Measurements from ENCODE around the gene ACAD8. TPM values are rescaled to one million over a fixed set of nuclear protein-coding genes. Genes with fewer than 3 reads are reported as not detected.

Gene ACAD8
- polyA plus RNA-seq, 1 donor (not counting 4 experiments of a cell fraction or from before 2014, with no cell fraction given), result 21.7 TPM

DNA sequence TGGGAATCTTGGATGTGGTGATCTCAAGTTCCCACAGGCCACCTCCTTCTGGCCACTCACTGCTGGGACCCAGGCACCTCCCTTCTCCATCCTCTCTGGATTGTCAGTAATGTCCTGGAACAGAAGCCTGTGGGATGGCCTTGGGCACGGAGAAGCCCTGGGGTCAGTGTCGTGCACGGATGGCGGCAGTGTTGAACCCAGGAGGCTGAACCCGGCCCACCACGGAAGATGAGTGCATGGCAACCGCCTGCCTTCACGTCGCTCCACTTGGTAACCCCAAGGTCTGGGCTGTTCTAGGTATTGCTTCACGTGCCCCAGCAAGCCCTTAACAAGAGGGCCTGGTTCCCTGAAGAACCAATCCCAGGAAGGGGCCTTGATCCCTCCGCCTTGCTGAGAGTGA is 7.3 kb upstream of the ACAD8 start:
- Histone ChIP-seq H3K4me2 (ENCODE audit: control insufficient read depth, extremely low read depth, insufficient read depth, low read depth, low read length) (no peak overlapping the region), H3K4me1 (ENCODE audit: control insufficient read depth, extremely low read depth, insufficient read depth, low read length) (peaks cover 2% of the 10 kb centered on the region), H3K36me3 (ENCODE audit: control insufficient read depth in 2 of 2, extremely low read depth in 1 of 2, insufficient read depth in 2 of 2, low read length in 2 of 2) (peaks cover 39 to 43% of the 10 kb centered on the region in 2 experiments), H3K9ac (ENCODE audit: control insufficient read depth, extremely low read depth, insufficient read depth, low read length) (no peak overlapping the region), H3K79me2 (ENCODE audit: control insufficient read depth, insufficient read depth, low read length) (no peaks in the 10 kb centered on the region), H3K4me3 (ENCODE audit: control insufficient read depth in 2 of 3, extremely low read depth in 1 of 3, insufficient read depth in 2 of 3, low read depth in 1 of 3, low read length in 3 of 3) (no peak overlapping the region), H3K9me1 (ENCODE audit: control insufficient read depth, extremely low read depth, insufficient read depth, low read length) (no peaks in the 10 kb centered on the region), H4K20me1 (ENCODE audit: control insufficient read depth, extremely low read depth, insufficient read depth, low read length) (no peaks in the 10 kb centered on the region), H3K9me3 (ENCODE audit: control insufficient read depth, low read depth, low read length) (no peaks in the 10 kb centered on the region), H3K27ac (ENCODE audit: control insufficient read depth, insufficient read depth, low read length) (no peak overlapping the region), H2AFZ (ENCODE audit: control insufficient read depth, low read length) (no peak overlapping the region), H3K27me3 (ENCODE audit: control insufficient read depth, extremely low read depth, insufficient read depth, low read length) (no peaks in the 10 kb centered on the region)
- FAIRE-seq, result no peak
- TF ChIP-seq EZH2 (IDR thresholded peaks at IDR 0.05; ENCODE audit: low read length), result no peak
- TF ChIP-seq CTCF (optimal IDR thresholded peaks at IDR 0.05 in 1 of 3, IDR thresholded peaks at IDR 0.05 in 1 of 3, conservative IDR thresholded peaks at IDR 0.05 in 1 of 3; ENCODE audit: extremely low read depth in 1 of 3, insufficient read depth in 2 of 3, low read length in 3 of 3), result no peak
- dilution Hi-C loops (cut with MboI; ENCODE audit: extremely low pct_ligation_motif_present, low sequenced_read_pairs), result no loop called here
- DNase-seq (ENCODE audit: low read depth, low spot score), result no peak

DNA sequence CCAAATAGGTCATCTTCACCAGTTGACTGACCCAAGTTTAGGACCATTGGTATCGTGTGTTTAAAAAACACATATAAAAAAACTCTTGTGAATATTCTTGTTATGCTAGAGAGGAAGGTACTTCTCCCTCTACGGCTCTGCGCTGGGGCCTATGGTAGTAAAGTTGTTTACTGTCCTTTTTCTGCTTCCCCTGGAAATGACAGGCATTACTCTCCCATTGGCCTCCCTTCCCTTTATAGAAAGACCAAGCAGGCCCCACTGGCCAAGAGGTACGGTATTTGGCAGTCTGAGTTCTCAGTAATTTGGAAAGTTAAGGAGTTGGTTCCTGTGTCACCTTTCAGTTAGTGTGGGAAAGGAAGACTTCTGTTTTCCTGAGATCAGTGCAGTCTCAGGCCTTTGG is 6.7 kb upstream of the ACAD8 start:
- no peak for TF ChIP-seq CTCF (optimal IDR thresholded peaks at IDR 0.05 in 1 of 3, IDR thresholded peaks at IDR 0.05 in 1 of 3, conservative IDR thresholded peaks at IDR 0.05 in 1 of 3; ENCODE audit: extremely low read depth in 1 of 3, insufficient read depth in 2 of 3, low read length in 3 of 3)
- no peak for TF ChIP-seq EZH2 (IDR thresholded peaks at IDR 0.05; ENCODE audit: low read length)
- Histone ChIP-seq H3K9ac (ENCODE audit: control insufficient read depth, extremely low read depth, insufficient read depth, low read length) (no peak overlapping the region), H3K4me2 (ENCODE audit: control insufficient read depth, extremely low read depth, insufficient read depth, low read depth, low read length) (no peak overlapping the region), H3K27me3 (ENCODE audit: control insufficient read depth, extremely low read depth, insufficient read depth, low read length) (no peaks in the 10 kb centered on the region), H2AFZ (ENCODE audit: control insufficient read depth, low read length) (no peak overlapping the region), H4K20me1 (ENCODE audit: control insufficient read depth, extremely low read depth, insufficient read depth, low read length) (no peaks in the 10 kb centered on the region), H3K9me1 (ENCODE audit: control insufficient read depth, extremely low read depth, insufficient read depth, low read length) (no peaks in the 10 kb centered on the region), H3K4me1 (ENCODE audit: control insufficient read depth, extremely low read depth, insufficient read depth, low read length) (peaks cover 2% of the 10 kb centered on the region), H3K27ac (ENCODE audit: control insufficient read depth, insufficient read depth, low read length) (no peak overlapping the region), H3K79me2 (ENCODE audit: control insufficient read depth, insufficient read depth, low read length) (no peaks in the 10 kb centered on the region), H3K9me3 (ENCODE audit: control insufficient read depth, low read depth, low read length) (no peaks in the 10 kb centered on the region), H3K4me3 (ENCODE audit: control insufficient read depth in 2 of 3, extremely low read depth in 1 of 3, insufficient read depth in 2 of 3, low read depth in 1 of 3, low read length in 3 of 3) (no peak overlapping the region), H3K36me3 (ENCODE audit: control insufficient read depth in 2 of 2, extremely low read depth in 1 of 2, insufficient read depth in 2 of 2, low read length in 2 of 2) (peaks cover 35 to 43% of the 10 kb centered on the region in 2 experiments)
- no peak for FAIRE-seq
- dilution Hi-C loops (cut with MboI; ENCODE audit: extremely low pct_ligation_motif_present, low sequenced_read_pairs), result no loop called here
- DNase-seq (ENCODE audit: low read depth, low spot score), result no peak

All from keratinocyte (primary cell).